Measurements from ENCODE around the gene TNF.

Gene TNF

DNA sequence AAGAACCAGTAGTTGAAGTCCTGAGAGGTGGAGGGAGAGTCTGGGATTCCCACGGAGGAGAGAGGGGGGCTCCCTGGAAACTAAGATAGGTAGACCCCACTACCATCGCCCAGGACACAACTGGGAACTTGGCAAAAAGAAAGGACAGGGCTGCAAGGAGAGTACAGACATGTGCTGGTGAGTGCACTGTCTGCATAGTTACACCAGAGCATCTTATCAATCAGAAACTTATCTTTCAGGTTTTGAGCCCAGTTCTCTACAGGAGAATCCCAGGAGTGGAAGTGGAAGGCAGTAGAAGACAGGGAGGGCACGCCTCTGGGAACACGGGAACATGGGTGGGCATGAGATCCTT is 15.8 kb upstream of the TNF start:
- FAIRE-seq (no peak), DNase-seq (ENCODE audit: insufficient read length) (no peak)
- no peak for TF ChIP-seq TAF1 (IDR thresholded peaks at IDR 0.05; ENCODE audit: borderline replicate concordance, low read depth, low read length)
- peak; percentile 34; the same call in 1 of the 2 replicates for TF ChIP-seq POLR2A (IDR thresholded peaks at IDR 0.05; ENCODE audit: low read depth, low read length)
- TF ChIP-seq POLR2AphosphoS5 (IDR thresholded peaks at IDR 0.05; ENCODE audit: low read depth, low read length), result no peak

DNA sequence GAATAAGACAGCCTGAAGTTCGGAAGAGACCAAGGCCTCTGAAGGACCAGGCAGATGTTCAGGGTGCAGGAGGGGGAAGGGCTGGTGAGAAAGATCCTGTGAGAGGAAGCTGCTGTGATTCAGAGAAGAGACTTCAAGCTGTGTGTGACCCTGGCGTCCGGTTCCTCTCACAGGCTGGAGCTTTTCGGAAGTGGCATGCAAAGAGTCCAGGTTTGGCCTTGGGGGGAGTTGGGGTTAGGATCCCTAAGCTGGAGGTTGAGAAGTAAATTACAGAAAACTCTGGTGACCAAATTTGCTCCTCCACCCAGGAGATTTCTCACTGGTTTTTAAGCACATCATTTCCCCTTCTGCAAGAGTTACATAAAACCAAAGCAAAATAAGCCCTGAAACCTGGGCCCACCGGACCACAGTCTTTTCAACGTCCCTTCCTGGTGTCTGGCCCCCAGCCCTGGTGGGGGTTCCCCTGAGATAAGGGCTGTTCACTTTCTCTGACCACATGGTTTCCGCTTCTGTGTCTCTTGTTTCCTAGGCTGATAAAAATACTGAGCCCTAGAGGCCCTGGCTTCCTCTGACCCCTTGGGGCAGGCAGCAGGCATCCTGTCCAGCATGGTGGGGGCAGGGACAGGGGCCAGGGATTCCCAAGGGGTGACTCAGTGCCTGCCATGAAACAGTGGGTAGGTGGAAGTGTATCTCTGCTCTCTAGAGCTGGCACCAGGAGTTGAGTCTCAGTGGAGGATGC is 15.2 kb upstream of the TNF start:
- DNase-seq (ENCODE audit: insufficient read length), result peak; percentile 59
- FAIRE-seq, result peak; percentile 93
- TF ChIP-seq POLR2A (IDR thresholded peaks at IDR 0.05; ENCODE audit: low read depth, low read length) (no peak), TAF1 (IDR thresholded peaks at IDR 0.05; ENCODE audit: borderline replicate concordance, low read depth, low read length) (no peak), POLR2AphosphoS5 (IDR thresholded peaks at IDR 0.05; ENCODE audit: low read depth, low read length) (peak; percentile 34)

DNA sequence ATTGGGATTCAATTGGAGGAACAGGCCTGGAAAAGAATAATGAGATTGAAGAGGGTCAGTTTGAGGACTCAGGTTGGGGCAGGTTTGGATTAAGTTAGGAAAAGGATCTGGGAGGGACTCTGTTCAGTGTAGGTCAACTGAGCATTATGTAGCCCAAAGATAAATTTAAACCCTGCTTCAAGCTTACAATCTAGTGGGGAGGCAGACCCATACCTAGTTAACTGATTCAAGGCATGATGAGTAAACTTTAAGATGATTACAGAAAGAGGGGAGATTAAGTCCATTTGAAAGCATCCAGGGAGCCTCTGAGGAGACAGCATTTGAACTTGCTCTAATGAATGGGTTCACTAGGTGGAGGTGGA is 14.7 kb upstream of the TNF start:
- no peak for DNase-seq (ENCODE audit: insufficient read length)
- peak; percentile 9 for FAIRE-seq
- TF ChIP-seq POLR2AphosphoS5 (IDR thresholded peaks at IDR 0.05; ENCODE audit: low read depth, low read length), result no peak
- TF ChIP-seq POLR2A (IDR thresholded peaks at IDR 0.05; ENCODE audit: low read depth, low read length), result no peak
- no peak for TF ChIP-seq TAF1 (IDR thresholded peaks at IDR 0.05; ENCODE audit: borderline replicate concordance, low read depth, low read length)

DNA sequence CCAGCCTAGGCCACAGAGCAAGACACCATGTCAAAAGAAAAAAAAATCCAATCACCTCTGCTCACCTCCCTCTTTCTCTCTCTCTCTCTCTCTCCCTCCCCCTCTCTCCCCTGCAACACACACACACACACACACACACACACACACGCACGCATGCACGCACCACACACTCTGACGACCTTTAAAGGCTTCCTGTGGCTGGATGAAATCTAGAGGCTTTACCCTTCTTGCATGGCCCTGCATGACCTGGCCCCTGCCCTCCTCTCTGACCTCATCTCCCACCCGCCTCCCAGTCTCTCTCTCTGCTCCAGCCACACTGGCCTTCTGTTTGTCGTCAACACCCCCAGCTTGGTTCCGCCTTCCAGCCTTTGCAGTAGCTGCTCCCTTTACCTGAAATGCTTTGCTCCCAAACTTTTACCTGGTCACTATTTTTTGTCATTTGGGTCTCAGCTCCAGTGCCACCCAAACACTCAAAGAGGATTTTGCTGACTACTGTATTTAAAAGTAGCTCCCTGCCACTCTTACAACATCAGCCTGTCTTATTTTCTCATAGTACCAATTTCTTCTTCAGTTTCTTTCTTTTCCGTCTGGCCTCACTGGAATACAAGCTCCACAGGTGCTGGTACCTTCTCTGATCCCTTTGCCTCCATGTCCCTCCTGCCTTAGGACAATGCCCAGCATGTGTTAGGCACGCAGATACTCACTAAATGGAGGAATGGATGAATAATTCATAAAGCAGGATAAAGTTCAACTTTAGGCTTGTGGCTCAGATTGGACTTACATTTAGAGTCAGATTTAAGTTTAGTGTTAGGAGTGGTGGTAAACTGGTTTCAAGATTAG is 7.6 kb upstream of the TNF start:
- DNase-seq (ENCODE audit: insufficient read length) (no peak), FAIRE-seq (peak; percentile 48)
- no peak for TF ChIP-seq TAF1 (IDR thresholded peaks at IDR 0.05; ENCODE audit: borderline replicate concordance, low read depth, low read length)
- TF ChIP-seq POLR2AphosphoS5 (IDR thresholded peaks at IDR 0.05; ENCODE audit: low read depth, low read length), result 0 out of 2 replicates have a peak, but pooled peaks have one; percentile 20

DNA sequence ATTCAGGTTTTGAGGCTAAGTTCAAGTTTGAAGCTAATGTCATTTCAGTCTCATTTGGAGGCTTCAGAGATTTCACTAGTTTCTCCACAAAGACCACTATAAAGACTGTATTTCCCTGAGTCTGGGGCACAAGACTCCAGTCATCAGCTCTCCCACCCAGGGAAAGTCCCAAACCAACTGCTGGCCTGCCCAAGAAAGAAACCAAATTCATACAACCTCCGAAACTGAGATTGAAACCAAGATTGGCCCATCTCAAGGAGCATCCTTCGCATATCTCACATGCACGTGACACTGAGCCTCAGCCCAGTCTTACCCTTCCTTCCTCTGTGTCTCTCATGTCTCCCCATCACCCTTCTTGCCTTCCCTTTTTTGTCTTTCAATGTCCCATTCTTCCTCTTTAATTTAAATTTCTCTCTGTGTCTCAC is 6.8 kb upstream of the TNF start:
- DNase-seq (ENCODE audit: insufficient read length), result no peak
- FAIRE-seq, result peak; percentile 98
- TF ChIP-seq POLR2A (IDR thresholded peaks at IDR 0.05; ENCODE audit: low read depth, low read length) (no peak; the same call in 1 of the 2 replicates), POLR2AphosphoS5 (IDR thresholded peaks at IDR 0.05; ENCODE audit: low read depth, low read length) (peak; percentile 41; the same call in 1 of the 2 replicates)

DNA sequence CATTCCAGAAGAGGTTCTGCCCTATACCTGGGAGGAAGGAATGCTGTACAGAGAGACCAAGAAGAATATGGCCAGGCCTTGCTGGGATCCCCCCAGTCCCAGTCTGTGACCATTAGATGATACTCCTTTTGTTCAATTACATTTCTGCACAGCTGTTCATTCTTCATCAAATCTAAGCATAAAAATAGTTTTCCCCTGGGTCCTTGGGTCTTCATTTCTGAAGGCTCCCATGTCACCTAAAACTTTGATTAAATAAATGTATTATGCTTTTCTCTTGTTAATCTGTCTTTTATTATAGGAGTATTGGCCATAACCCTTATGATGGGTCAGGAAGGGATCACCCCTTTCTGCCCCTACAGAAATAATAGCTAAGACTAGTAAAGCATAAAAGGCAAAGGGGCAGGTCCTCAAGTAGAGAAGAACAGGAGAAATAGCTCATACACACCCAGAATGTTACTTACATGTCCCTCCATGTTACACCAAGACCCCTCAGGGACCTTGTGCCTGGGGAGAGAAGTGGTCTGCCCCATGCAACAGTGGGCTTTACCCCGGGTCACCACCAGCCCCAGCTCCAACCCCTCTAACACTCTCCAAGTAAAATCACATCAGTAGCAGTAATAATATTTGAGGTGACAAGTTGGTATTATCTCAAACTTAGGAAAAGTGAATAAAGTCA is 5.4 kb upstream of the TNF start:
- DNase-seq (ENCODE audit: insufficient read length) (no peak), FAIRE-seq (no peak)
- no peak for TF ChIP-seq TAF1 (IDR thresholded peaks at IDR 0.05; ENCODE audit: borderline replicate concordance, low read depth, low read length)
- TF ChIP-seq POLR2AphosphoS5 (IDR thresholded peaks at IDR 0.05; ENCODE audit: low read depth, low read length), result no peak
- no peak for TF ChIP-seq POLR2A (IDR thresholded peaks at IDR 0.05; ENCODE audit: low read depth, low read length)

DNA sequence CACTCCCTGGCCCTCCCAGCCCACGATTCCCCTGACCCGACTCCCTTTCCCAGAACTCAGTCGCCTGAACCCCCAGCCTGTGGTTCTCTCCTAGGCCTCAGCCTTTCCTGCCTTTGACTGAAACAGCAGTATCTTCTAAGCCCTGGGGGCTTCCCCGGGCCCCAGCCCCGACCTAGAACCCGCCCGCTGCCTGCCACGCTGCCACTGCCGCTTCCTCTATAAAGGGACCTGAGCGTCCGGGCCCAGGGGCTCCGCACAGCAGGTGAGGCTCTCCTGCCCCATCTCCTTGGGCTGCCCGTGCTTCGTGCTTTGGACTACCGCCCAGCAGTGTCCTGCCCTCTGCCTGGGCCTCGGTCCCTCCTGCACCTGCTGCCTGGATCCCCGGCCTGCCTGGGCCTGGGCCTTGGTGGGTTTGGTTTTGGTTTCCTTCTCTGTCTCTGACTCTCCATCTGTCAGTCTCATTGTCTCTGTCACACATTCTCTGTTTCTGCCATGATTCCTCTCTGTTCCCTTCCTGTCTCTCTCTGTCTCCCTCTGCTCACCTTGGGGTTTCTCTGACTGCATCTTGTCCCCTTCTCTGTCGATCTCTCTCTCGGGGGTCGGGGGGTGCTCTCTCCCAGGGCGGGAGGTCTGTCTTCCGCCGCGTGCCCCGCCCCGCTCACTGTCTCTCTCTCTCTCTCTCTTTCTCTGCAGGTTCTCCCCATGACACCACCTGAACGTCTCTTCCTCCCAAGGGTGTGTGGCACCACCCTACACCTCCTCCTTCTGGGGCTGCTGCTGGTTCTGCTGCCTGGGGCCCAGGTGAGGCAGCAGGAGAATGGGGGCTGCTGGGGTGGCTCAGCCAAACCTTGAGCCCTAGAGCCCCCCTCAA is 3.1 kb upstream of the TNF start, which contains the start of gene LTA:
TSS of gene LTA (plus strand) at position 249 of the 871 bp plus-strand sequence. CDS start at position 703, 454 bp downstream.
- peak; percentile 91 for TF ChIP-seq POLR2AphosphoS5 (IDR thresholded peaks at IDR 0.05; ENCODE audit: low read depth, low read length)
- TF ChIP-seq TAF1 (IDR thresholded peaks at IDR 0.05; ENCODE audit: borderline replicate concordance, low read depth, low read length), result peak; percentile 30; the same call in 1 of the 2 replicates
- peak; percentile 93 for TF ChIP-seq POLR2A (IDR thresholded peaks at IDR 0.05; ENCODE audit: low read depth, low read length)
- FAIRE-seq, result peak; percentile 95
- DNase-seq (ENCODE audit: insufficient read length), result no peak

DNA sequence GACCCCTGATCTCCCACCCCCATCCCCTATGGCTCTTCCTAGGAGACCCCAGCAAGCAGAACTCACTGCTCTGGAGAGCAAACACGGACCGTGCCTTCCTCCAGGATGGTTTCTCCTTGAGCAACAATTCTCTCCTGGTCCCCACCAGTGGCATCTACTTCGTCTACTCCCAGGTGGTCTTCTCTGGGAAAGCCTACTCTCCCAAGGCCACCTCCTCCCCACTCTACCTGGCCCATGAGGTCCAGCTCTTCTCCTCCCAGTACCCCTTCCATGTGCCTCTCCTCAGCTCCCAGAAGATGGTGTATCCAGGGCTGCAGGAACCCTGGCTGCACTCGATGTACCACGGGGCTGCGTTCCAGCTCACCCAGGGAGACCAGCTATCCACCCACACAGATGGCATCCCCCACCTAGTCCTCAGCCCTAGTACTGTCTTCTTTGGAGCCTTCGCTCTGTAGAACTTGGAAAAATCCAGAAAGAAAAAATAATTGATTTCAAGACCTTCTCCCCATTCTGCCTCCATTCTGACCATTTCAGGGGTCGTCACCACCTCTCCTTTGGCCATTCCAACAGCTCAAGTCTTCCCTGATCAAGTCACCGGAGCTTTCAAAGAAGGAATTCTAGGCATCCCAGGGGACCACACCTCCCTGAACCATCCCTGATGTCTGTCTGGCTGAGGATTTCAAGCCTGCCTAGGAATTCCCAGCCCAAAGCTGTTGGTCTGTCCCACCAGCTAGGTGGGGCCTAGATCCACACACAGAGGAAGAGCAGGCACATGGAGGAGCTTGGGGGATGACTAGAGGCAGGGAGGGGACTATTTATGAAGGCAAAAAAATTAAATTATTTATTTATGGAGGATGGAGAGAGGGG is 1.9 kb upstream of the TNF start:
- DNase-seq (ENCODE audit: insufficient read length) (no peak), FAIRE-seq (peak; percentile 30)
- TF ChIP-seq POLR2A (IDR thresholded peaks at IDR 0.05; ENCODE audit: low read depth, low read length) (no peak), TAF1 (IDR thresholded peaks at IDR 0.05; ENCODE audit: borderline replicate concordance, low read depth, low read length) (no peak), POLR2AphosphoS5 (IDR thresholded peaks at IDR 0.05; ENCODE audit: low read depth, low read length) (no peak)

DNA sequence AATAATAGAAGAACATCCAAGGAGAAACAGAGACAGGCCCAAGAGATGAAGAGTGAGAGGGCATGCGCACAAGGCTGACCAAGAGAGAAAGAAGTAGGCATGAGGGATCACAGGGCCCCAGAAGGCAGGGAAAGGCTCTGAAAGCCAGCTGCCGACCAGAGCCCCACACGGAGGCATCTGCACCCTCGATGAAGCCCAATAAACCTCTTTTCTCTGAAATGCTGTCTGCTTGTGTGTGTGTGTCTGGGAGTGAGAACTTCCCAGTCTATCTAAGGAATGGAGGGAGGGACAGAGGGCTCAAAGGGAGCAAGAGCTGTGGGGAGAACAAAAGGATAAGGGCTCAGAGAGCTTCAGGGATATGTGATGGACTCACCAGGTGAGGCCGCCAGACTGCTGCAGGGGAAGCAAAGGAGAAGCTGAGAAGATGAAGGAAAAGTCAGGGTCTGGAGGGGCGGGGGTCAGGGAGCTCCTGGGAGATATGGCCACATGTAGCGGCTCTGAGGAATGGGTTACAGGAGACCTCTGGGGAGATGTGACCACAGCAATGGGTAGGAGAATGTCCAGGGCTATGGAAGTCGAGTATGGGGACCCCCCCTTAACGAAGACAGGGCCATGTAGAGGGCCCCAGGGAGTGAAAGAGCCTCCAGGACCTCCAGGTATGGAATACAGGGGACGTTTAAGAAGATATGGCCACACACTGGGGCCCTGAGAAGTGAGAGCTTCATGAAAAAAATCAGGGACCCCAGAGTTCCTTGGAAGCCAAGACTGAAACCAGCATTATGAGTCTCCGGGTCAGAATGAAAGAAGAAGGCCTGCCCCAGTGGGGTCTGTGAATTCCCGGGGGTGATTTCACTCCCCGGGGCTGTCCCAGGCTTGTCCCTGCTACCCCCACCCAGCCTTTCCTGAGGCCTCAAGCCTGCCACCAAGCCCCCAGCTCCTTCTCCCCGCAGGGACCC is 981 bp upstream of the TNF start:
- TF ChIP-seq POLR2A (IDR thresholded peaks at IDR 0.05; ENCODE audit: low read depth, low read length), result no peak
- TF ChIP-seq TAF1 (IDR thresholded peaks at IDR 0.05; ENCODE audit: borderline replicate concordance, low read depth, low read length), result 0 out of 2 replicates have a peak, but pooled peaks have one; percentile 46
- peak; percentile 51; the same call in 1 of the 2 replicates for TF ChIP-seq POLR2AphosphoS5 (IDR thresholded peaks at IDR 0.05; ENCODE audit: low read depth, low read length)
- FAIRE-seq, result peak; percentile 84
- no peak for DNase-seq (ENCODE audit: insufficient read length)

All from GM12892 (cell line).